Natural killer cell (primary cell): Measurements from ENCODE around the gene TXNRD1. TPM values are rescaled to one million over a fixed set of nuclear protein-coding genes. Genes with fewer than 3 reads are reported as not detected.

ENCODE experiments used
- ATAC-seq, 3 donors: fragments of 150-1000 bp in 2 of 3; fragments of 200-7000 bp in 1 of 3; cut with Tn5 transposase; 1 replicate in 1 of 3; 2 replicates in 2 of 3; pipeline ENCODE4 v1.10.0; 2021; ENCODE audit warnings: mild to moderate bottlenecking in 2 of 3, moderate library complexity in 2 of 3
- DNase-seq, 2 donors: peaks; one replicate each; pipeline versions ENCODE4 v3.0.0 to v3.0.0-alpha.2; 2013 to 2021; ENCODE audit warnings: mixed read lengths in 1 of 2
- H3K27ac ChIP-seq: one replicate; pipeline ENCODE4 v1.5.1; 2013; ENCODE audit warnings: mild to moderate bottlenecking, low read length
- H3K27me3 ChIP-seq: one replicate; pipeline ENCODE4 v1.6.1; 2013; ENCODE audit warnings: low read length; ENCODE audit not compliant: control insufficient read depth, insufficient read depth
- H3K36me3 ChIP-seq: one replicate; pipeline ENCODE4 v1.6.1; 2013; ENCODE audit warnings: low read length; ENCODE audit not compliant: control insufficient read depth, insufficient read depth
- H3K4me1 ChIP-seq: one replicate; pipeline ENCODE4 v1.6.1; 2013; ENCODE audit warnings: low read length; ENCODE audit not compliant: control insufficient read depth, insufficient read depth
- H3K4me3 ChIP-seq: one replicate; pipeline ENCODE4 v1.5.1; 2013; ENCODE audit warnings: low read length
- H3K9me3 ChIP-seq: one replicate; pipeline ENCODE4 v1.6.1; 2013; ENCODE audit warnings: low read length; ENCODE audit not compliant: control insufficient read depth, insufficient read depth
- H3K27ac Mint-ChIP-seq, 2 donors: one replicate each; pipeline ENCODE4 v1.8.0; 2022; ENCODE audit warnings: mild to moderate bottlenecking in 2 of 2, mixed read lengths in 2 of 2, moderate library complexity in 1 of 2
- H3K27me3 Mint-ChIP-seq, 2 donors: one replicate each; pipeline ENCODE4 v1.8.0; 2022; ENCODE audit warnings: low read depth in 2 of 2, mixed read lengths in 2 of 2
- H3K36me3 Mint-ChIP-seq: one replicate; pipeline ENCODE4 v1.8.0; 2022; ENCODE audit warnings: mixed read lengths
- H3K4me1 Mint-ChIP-seq, 2 donors: one replicate each; pipeline ENCODE4 v1.8.0; 2022; ENCODE audit warnings: mixed read lengths in 2 of 2
- H3K4me3 Mint-ChIP-seq: one replicate; pipeline ENCODE4 v1.8.0; 2022; ENCODE audit warnings: mild to moderate bottlenecking, moderate library complexity, mixed read lengths
- H3K9me3 Mint-ChIP-seq, 2 donors: one replicate each; pipeline ENCODE4 v1.8.0; 2022; ENCODE audit warnings: mixed read lengths in 2 of 2
- CTCF ChIP-seq: fragments of 200-600 bp; IDR thresholded peaks from one replicate; pipeline ENCODE4 v1.8.0; 2022; ENCODE audit warnings: antibody characterized with exemption
- WGBS: methylation state at CpG from one replicate; pipeline ENCODE4 v1.1.7; 2013; ENCODE audit warnings: missing lambda C conversion rate; ENCODE audit not compliant: insufficient coverage; 5-methylcytosine and 5-hydroxymethylcytosine counted together
- intact Hi-C: fragments of 100-400 bp; cut with micrococcal nuclease; formaldehyde crosslinking; loops from one replicate; pipeline ENCODE4 v1.14.2; 2022
- total RNA-seq, 4 donors: library from RNA; stranded (reverse); fragments of 120-200 nt in 1 of 4; gene quantifications; one replicate each; pipeline versions ENCODE4 v1.2.3 to v1.2.4, GENCODE V29; 2013 to 2022

The TXNRD1 gene
- total RNA-seq, 3 donors from 2014 or later (not counting 1 experiment from before 2014, with no cell fraction given): 46.9 to 59.7 (median 47.3) TPM

- Mint-ChIP-seq H3K27me3 (peaks cover 0 to 4% of the 10 kb centered on the region in 2 donors), H3K4me3 (no peak overlapping the region), H3K9me3 (no peaks in the 10 kb centered on the region), H3K36me3 (no peaks in the 10 kb centered on the region), H3K27ac (no peak overlapping the region), H3K4me1 (no peaks in the 10 kb centered on the region)
- H3K4me3 ChIP-seq: no peak overlapping the region
- ATAC-seq (no peak), DNase-seq (no peak)
- H3K27ac ChIP-seq: no peak overlapping the region
- intact Hi-C loops: no loop called here
- WGBS: 98% methylated on average over 2 of the region's 2 CpGs
- H3K4me1 ChIP-seq: no peaks in the 10 kb centered on the region
- H3K27me3 ChIP-seq: no peaks in the 10 kb centered on the region
- H3K9me3 ChIP-seq: no peaks in the 10 kb centered on the region
- no peak for TF ChIP-seq CTCF
- no peaks in the 10 kb centered on the region for H3K36me3 ChIP-seq
Observed at GRCh38 chr12:104250366-104251125, 35.0 kb downstream of the TXNRD1 start.

- no peaks in the 10 kb centered on the region for H3K27me3 ChIP-seq
- no peaks in the 10 kb centered on the region for H3K9me3 Mint-ChIP-seq
- no peak overlapping the region for H3K27ac ChIP-seq
- H3K36me3 ChIP-seq: no peaks in the 10 kb centered on the region
- intact Hi-C loops: no loop called here
- H3K36me3 Mint-ChIP-seq: no peaks in the 10 kb centered on the region
- no peaks in the 10 kb centered on the region for H3K4me1 ChIP-seq
- H3K27ac Mint-ChIP-seq: no peak overlapping the region
- H3K4me1 Mint-ChIP-seq: no peaks in the 10 kb centered on the region
- H3K9me3 ChIP-seq: no peaks in the 10 kb centered on the region
- TF ChIP-seq CTCF: no peak
- H3K4me3 Mint-ChIP-seq: no peak overlapping the region
- no peak for ATAC-seq
- H3K4me3 ChIP-seq: no peak overlapping the region
- no peak for DNase-seq
- peaks cover 0 to 6% of the 10 kb centered on the region in 2 donors for H3K27me3 Mint-ChIP-seq
Observed at GRCh38 chr12:104257913-104258472, 42.4 kb downstream of the TXNRD1 start.

GRCh38 chr12:104258476-104259067 lies 43.0 kb downstream of the TXNRD1 start:
- no peaks in the 10 kb centered on the region for H3K4me1 ChIP-seq
- DNase-seq: no peak
- 94% methylated on average over 2 of the region's 2 CpGs for WGBS
- intact Hi-C loops: no loop called here
- H3K27me3 Mint-ChIP-seq: peaks cover 0 to 6% of the 10 kb centered on the region in 2 donors
- H3K4me3 ChIP-seq: no peak overlapping the region
- no peaks in the 10 kb centered on the region for H3K36me3 ChIP-seq
- TF ChIP-seq CTCF: no peak
- no peak overlapping the region for H3K4me3 Mint-ChIP-seq
- H3K27ac ChIP-seq: no peak overlapping the region
- no peak overlapping the region for H3K27ac Mint-ChIP-seq
- H3K36me3 Mint-ChIP-seq: no peaks in the 10 kb centered on the region
- no peaks in the 10 kb centered on the region for H3K27me3 ChIP-seq
- no peaks in the 10 kb centered on the region for H3K9me3 ChIP-seq
- no peaks in the 10 kb centered on the region for H3K4me1 Mint-ChIP-seq
- no peak for ATAC-seq
- H3K9me3 Mint-ChIP-seq: no peaks in the 10 kb centered on the region
